Loucy (cell line): ENCODE measurements around the gene RIMBP2.

Experiments
- H2AFZ ChIP-seq: fragments of 200-600 bp; sonication (generic); 2 replicates; pipeline ENCODE4 v1.6.0; 2016; ENCODE audit warnings: antibody characterized with exemption, mild to moderate bottlenecking, low read length, moderate library complexity
- H3F3A ChIP-seq: fragments of 200-600 bp; 2 replicates; pipeline ENCODE4 v1.6.0; 2016; ENCODE audit warnings: antibody characterized with exemption, low read depth, mild to moderate bottlenecking
- H3K27me3 ChIP-seq: fragments of 200-600 bp; sonication (generic); 2 replicates; pipeline ENCODE4 v1.6.1; 2014; ENCODE audit warnings: low read length, mild to moderate bottlenecking; ENCODE audit not compliant: insufficient read depth, poor library complexity, severe bottlenecking
- H3K36me3 ChIP-seq: fragments of 200-600 bp; sonication (generic); 2 replicates; pipeline ENCODE4 v1.6.1; 2016; ENCODE audit warnings: low read length; ENCODE audit not compliant: insufficient read depth
- H3K4me1 ChIP-seq: fragments of 200-600 bp; sonication (generic); 2 replicates; pipeline ENCODE4 v1.5.1; 2014; ENCODE audit warnings: low read length, mild to moderate bottlenecking; ENCODE audit not compliant: insufficient read depth, poor library complexity, severe bottlenecking
- H3K4me2 ChIP-seq: fragments of 200-600 bp; sonication (generic); 2 replicates; pipeline ENCODE4 v1.6.0; 2014; ENCODE audit warnings: antibody characterized with exemption, low read length, low read depth, mild to moderate bottlenecking; ENCODE audit not compliant: poor library complexity, severe bottlenecking
- H3K4me3 ChIP-seq: fragments of 200-600 bp; sonication (generic); 2 replicates; pipeline ENCODE4 v1.5.1; 2014; ENCODE audit warnings: low read length, mild to moderate bottlenecking, mixed read lengths; ENCODE audit not compliant: poor library complexity, severe bottlenecking
- H3K79me2 ChIP-seq: fragments of 200-600 bp; sonication (generic); 2 replicates; pipeline ENCODE4 v1.6.1; 2014; ENCODE audit warnings: low read length; ENCODE audit not compliant: insufficient read depth
- H3K9ac ChIP-seq: fragments of 200-600 bp; sonication (generic); 2 replicates; pipeline ENCODE4 v1.6.0; 2014; ENCODE audit warnings: mild to moderate bottlenecking, low read depth, low read length, moderate library complexity; ENCODE audit not compliant: poor library complexity, severe bottlenecking
- H3K9me2 ChIP-seq: fragments of 200-600 bp; sonication (generic); replicated peaks from 2 replicates; pipeline ENCODE4 v1.6.1; 2016; ENCODE audit warnings: low read depth, low read length, mixed read lengths
- H3K9me3 ChIP-seq: fragments of 200-600 bp; sonication (generic); 2 replicates; pipeline ENCODE4 v1.6.1; 2014; ENCODE audit warnings: mild to moderate bottlenecking, antibody characterized with exemption, low read length, low read depth; ENCODE audit not compliant: insufficient read depth
- H4K20me1 ChIP-seq: fragments of 200-600 bp; sonication (generic); 2 replicates; pipeline ENCODE4 v1.6.0; 2014; ENCODE audit warnings: antibody characterized with exemption, low read length, mild to moderate bottlenecking; ENCODE audit not compliant: insufficient read depth, poor library complexity, severe bottlenecking
- CTCF ChIP-seq: fragments of 200-600 bp; sonication (generic); conservative IDR thresholded peaks from 2 replicates; pipeline ENCODE4 v1.5.1; 2014; ENCODE audit warnings: mild to moderate bottlenecking, antibody characterized with exemption, low read length
- EZH2phosphoT487 ChIP-seq: fragments of 200-600 bp; IDR thresholded peaks from 2 replicates; pipeline ENCODE4 v1.6.1; 2018; ENCODE audit warnings: antibody characterized with exemption, mild to moderate bottlenecking, moderate library complexity, borderline replicate concordance

The RIMBP2 gene

DNA sequence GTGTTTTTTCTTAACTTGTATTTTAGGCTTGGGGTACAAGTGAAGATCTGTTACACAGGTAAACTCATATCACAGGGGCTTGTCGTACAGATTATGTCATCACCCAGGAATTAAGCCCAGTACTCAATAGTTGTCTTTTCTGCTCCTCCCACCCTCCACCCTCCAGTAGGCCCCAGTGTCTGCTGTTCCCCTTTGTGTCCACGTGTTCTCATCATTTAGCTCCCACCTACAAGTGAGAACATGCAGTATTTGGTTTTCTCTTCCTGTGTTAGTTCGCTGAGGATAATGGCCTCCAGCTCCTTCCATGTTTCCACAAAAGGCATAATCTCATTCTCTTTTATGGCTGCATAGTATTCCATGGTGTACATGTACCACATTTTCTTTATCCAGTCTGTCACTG is 166.7 kb downstream of the RIMBP2 start:
- TF ChIP-seq EZH2phosphoT487 (no peak), CTCF (no peak)
- Histone ChIP-seq H2AFZ (no peak overlapping the region), H3K79me2 (no peaks in the 10 kb centered on the region), H3K4me3 (no peak overlapping the region), H3K27me3 (no peaks in the 10 kb centered on the region), H3F3A (no peaks in the 10 kb centered on the region), H3K9me3 (peaks cover 4% of the 10 kb centered on the region; the same call in 1 of the 2 replicates), H3K4me1 (no peaks in the 10 kb centered on the region), H3K9ac (no peak overlapping the region), H3K36me3 (no peaks in the 10 kb centered on the region), H3K4me2 (no peak overlapping the region), H3K9me2 (no peaks in the 10 kb centered on the region), H4K20me1 (no peaks in the 10 kb centered on the region)

DNA sequence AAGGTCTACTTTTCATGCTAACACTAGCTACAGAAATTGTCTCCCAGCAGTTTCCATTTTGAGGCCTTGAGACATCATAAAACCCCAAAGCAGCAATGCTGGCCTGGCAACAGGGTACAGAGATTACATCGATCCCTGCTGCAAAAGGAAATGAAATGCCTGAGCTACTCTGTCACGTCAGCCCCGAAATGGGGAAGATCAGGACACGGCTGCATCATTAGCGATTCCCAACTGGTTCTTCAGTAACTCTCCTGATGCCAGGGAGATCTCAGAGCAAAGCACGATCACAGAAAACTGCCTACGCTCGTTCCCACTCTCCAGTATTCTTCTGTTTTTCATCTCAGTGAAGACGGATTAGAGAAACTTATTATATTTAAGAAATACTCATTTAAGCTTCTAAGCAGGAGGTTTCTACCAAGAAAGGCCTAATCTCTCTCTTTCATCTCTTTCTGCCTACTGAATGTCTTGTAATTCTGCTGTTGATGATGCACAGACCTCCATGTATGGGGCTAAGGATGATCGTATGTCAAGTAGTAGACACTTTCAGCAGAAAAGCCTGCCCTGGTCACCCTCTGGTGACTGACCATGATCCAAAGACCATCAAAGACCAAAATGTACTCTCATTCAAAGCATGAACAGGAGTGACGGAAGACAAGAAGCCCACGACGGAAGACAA is 168.5 kb downstream of the RIMBP2 start:
- Histone ChIP-seq H3K9me3 (peaks cover 4% of the 10 kb centered on the region; the same call in 1 of the 2 replicates), H4K20me1 (no peaks in the 10 kb centered on the region), H2AFZ (no peak overlapping the region), H3K36me3 (no peaks in the 10 kb centered on the region), H3K79me2 (no peaks in the 10 kb centered on the region), H3K4me3 (no peak overlapping the region), H3K9ac (no peak overlapping the region), H3K27me3 (no peaks in the 10 kb centered on the region), H3K4me2 (no peak overlapping the region), H3K4me1 (no peaks in the 10 kb centered on the region), H3K9me2 (no peaks in the 10 kb centered on the region), H3F3A (no peaks in the 10 kb centered on the region)
- TF ChIP-seq EZH2phosphoT487 (no peak), CTCF (no peak)

DNA sequence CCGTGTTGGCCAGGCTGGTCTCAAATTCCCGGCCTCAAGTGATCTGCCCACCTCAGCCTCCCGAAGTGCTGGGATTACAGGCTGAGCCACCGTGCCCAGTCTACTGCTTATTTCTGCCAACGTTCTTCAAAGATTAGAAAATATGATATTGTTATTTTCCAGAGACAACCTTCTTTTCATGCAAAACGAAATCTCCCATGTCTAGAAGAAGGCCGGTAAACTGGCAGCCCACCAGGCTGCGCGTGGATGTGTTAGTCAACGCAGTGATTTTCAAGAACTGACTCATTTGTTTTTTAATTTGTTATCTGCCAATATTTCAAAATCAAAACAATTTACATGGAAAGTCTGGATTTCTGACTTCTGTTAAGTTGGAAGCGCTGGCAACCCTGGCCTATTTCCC is 169.6 kb downstream of the RIMBP2 start:
- Histone ChIP-seq H3K9me2 (no peaks in the 10 kb centered on the region), H3K36me3 (no peaks in the 10 kb centered on the region), H4K20me1 (no peaks in the 10 kb centered on the region), H3K79me2 (no peaks in the 10 kb centered on the region), H3K4me2 (no peak overlapping the region), H3K9ac (no peak overlapping the region), H3K4me3 (no peak overlapping the region), H3K9me3 (peaks cover 4% of the 10 kb centered on the region; the same call in 1 of the 2 replicates), H3K4me1 (no peaks in the 10 kb centered on the region), H3K27me3 (no peaks in the 10 kb centered on the region), H2AFZ (no peak overlapping the region), H3F3A (no peaks in the 10 kb centered on the region)
- TF ChIP-seq EZH2phosphoT487, result no peak
- no peak for TF ChIP-seq CTCF
